COR-L47 (cell line): ENCODE data around the gene ASTN1.

ENCODE experiments used
- DNase-seq: peaks from one replicate; lab custom pipeline; 2025; lab: John Stamatoyannopoulos, UW

ASTN1 gene

DNA sequence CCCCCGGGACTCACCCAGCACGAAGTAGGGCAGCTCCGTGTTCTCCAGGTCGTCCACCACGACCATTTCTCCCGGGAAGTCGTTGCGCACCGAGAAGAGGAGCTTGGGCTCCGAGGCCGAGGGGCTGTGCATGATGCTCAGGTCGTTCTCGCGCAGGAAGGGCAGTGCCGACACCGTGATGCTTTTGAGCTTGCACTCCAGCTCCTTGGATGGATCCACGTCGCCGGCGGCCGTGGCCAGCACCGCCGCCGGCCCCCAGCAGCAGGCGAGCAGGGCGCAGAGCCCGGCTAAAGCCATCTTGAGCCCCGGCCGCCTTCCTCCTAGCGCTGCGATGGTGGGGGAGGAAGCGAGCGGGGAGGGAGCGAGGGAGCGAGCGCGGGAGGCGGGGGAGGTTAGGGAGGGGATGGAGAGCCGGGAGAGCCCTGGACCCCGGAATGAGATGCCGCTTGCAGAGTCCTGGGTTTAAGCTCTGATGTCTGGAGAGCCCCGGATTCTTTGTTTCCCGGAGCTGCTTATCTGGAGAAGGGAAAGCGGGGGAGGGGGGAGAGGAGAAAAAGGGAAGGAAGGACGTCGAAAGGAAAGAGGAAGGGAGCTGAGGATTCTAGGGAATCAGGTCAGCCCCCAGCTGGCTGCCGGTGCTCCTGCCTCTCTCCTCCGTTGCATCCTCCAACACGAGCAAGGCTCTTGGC is at the start of gene ASTN1:
TSS of gene ASTN1 (minus strand) at position 333 of the 689 bp plus-strand sequence. CDS start at position 297, 36 bp downstream.
- peak; percentile 19 for DNase-seq

DNA sequence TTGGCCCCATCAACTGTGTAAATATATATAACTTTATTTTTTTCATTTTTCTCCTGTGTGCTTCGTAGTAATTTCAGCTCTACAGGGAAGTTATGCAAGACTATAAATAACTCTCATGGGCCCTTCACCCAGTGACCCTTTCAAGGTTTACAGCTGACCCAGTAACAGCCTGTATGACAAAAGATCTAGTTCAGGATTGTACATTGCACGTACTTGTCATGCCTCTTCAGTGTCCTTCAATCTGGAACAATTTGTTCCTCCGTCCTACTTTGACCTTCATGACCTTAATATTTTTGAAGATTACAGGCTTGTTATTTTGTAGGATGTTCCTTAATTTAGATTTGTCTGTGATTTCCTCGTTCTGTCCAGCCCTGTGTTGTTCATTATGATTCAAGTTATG is 46.7 kb upstream of the ASTN1 start:
- no peak for DNase-seq

DNA sequence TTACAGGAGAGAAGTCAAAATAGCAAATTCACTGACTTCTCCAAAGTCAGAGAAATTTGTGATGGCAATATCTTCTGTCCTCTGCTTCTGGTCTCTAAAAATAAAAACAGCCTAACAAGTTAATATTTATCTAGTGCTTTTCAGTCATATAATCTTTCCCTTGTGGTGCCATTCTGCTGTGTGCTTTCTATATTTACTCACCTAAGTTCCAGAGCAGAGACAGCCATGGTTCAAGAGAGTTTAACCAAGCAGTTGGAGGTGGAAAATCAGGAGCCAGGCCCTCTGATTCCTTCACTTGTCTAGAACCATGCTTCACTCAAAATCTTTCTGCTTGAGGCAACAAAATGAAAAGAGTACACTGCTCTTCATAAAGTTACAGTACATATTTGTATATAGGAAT is 45.6 kb upstream of the ASTN1 start:
- DNase-seq, result no peak

DNA sequence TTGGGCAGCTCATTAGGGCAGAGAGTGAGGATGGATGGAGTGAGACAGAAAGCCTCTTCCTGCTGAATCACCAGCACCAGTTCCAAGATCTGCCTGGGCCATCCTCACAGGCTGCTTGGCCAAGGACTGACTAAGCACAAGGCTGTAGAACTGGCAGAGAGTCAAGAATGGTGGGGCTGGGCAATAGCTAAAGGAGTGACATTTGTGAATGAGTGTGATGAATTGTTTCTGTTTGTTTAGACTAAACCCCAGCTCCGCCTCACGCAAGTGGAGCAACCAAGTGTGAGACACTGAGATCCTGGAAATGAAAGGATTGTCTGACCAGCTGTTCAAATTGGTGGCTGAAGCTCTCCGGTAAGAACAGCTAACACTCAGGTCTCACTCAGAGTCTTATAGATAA is 44.8 kb upstream of the ASTN1 start:
- peak; percentile 93 for DNase-seq

DNA sequence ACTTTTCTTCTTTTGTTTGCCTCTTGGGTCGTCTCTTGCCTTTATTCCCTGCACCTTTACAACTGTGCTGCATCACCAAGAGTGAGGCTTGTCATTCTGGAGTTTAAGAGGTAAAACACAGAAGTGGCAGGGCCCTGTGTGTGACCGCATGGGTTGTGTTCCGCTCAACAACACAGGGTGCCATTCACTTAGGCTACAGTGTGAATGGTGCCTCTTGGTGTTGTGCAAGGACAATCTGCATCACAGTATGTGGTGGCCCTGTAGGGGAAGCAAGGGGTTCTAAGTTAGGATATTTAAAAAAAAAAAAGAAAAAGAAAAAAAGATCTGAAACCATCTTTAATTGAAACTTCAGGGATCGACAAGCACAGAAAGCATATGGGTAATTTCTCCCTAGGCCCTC is 44.4 kb upstream of the ASTN1 start:
- DNase-seq, result no peak

DNA sequence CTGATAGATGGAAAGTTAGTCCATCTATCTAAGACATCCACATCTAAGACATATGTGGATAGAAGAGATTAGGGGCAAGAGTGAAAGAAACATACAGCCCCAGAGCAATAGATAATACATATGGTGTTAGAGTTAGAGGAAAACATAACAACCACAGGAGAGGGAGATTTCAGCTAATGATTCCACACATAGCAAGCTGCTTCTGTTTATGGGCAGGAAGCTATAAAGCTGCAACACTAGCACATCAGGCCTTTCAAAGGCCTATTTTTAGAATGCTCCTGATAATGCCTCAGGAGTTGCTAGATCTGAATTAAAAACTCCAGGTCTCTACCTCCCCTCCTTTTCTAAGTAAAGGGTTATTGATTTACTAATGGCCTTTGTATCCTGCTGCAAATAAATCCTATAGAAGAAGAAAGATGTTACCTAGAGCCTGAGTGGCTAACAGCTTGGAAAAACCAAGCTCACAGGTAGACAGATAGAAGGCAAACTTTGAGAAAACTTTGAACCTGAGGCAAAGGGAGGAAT is 42.4 kb upstream of the ASTN1 start:
- DNase-seq, result no peak

DNA sequence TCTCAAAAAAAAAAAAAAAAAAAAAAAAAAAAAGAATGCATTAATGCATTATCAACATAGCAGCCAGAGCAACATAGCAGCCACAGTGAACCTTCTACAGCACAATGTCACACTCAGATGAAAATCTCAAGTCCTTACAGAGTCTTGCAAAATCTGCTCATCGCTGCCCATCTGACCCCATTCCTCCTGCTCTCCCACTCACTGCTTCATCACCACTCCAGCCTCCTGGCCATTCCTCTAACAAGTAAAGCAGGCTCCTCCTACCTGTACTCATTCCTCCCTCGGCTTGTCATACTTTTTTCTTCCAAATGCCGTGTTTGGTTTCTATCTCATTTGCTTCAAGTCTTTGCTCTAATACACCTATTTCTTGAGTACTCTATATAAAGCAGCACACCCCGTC is 35.8 kb upstream of the ASTN1 start:
- DNase-seq, result no peak

DNA sequence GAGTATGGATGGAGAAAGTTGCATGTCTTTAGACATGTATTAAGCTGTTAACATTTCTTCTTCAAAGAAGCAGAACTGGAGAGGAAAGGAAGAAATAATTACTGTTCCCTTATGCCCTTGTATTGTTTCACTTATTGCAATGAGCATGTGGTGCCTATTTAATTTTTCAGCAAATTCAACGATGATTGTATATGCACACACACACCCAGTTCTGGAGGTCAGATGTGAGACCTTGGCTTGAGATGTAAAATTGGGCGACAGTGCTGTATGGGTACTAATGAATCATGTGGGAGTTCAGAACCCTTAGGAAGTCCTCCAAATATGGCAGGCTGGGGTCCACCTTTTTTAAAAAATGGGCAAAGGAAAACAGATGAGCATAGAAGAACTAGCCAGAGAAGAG is 33.7 kb upstream of the ASTN1 start:
- no peak for DNase-seq

DNA sequence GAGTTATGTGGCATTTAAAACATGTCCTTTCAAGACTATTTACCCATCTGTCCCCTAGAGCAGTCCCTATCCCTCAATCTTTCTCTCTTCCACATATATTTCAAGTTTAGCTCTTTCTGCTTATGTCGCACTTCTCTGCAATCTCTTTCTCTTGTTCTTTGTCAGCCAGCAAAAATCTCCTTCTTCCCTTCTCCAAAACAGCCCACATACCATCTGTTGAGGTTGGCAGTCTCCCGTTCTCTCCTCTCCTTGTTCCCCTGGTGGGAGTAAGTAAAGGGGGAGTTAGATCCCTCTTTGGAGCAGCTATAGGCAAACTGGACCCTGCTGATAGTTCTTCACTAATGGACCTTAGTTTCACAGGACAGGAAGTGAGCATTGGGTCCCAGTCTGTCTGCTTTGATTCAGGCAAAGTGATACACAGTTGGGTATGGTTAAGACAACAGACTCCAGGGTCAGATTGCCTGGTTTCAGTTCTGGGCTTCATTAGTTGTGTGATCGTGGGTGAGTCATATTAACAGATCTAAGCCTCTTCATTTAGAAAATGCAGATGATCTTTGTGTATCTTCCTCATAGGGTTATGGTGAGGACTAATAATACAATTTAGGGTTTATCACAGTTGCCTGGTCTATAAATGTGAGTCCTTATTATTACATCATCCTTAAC is 25.9 kb upstream of the ASTN1 start:
- DNase-seq, result no peak

DNA sequence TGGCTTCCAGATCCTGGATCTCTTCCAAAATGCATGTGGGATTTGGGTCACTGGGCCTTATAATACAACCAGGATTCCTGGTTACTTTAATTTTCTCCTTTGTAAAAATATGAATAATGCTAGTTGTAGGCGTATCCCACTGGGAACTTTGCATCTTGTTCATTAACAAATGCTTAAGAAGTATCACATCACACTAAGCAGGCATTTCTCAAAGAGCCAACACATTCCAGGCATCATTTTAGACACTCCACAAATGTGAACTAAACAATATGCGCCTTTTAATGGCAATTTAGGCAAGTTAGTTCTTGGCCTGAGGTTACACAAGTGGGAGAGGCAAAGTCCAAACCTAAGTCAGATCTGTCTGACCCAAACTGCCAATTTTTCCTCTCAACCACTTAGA is 22.1 kb upstream of the ASTN1 start:
- DNase-seq, result no peak

DNA sequence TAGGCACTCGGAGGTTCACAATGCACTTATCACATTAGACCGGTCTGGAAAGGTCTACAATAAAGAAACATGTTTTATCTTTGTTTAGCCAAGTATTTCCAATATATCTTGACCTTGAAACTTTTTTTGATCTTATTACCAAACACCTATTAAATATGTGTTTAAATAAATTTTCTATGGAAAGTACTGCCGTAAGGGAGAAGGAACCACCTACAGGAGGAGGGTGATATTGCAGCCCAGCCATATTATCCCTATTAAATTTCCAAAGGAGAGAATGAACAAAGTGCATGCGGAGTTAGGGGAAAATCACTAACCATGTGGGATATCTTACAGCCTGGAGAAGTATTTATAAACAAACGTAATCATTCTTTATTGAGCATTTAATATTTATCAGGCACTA is 20.7 kb upstream of the ASTN1 start:
- DNase-seq, result no peak

DNA sequence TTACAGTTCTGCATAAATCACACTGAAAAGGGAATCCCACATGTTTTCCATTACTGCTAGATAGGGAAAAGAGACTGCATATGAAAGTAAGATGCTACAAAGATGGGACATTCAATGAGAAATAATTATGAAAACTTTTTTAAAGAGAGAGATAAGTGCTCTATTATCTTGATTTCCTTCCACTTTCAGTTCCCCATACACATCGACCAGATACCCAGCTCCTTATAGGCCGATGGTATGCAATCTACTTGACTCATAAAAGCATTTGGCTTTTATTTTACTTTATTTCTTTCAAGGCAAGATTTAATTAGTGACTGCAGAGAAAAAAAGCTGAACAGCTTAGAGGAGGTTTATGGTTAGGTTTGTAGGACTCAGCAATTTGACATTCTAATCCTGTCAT is 19.3 kb upstream of the ASTN1 start:
- no peak for DNase-seq

DNA sequence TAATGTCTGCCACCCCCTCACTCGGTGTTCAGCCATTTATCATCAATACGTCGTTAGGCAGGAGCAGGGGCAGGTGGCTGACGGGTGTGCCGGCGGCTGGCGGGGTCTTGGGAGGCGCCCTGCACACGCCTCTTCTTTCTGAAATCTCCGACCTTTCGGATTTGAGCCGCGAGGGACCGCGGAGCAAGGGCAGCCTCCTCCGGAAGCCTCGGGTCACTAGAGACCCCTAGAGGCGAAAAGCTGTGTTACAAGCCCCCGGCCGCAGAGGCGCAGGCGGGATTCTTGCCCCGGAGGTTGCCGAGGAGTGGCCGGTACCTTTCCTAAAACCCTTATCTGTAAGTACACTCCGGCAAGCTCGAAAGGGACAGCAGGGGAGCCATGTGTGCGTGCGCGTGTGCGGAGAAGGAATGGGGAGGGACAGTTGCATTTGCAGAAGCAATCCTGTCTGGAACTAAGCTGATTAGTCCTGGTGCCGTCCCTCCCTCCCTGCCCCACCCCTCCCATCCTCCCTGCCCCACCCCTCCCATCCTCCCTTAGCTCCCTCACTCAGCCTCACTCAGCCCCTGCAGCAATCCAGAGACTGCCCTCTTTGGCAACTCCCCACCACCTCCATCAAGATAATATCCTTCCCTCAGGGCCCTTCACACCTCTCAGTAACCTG is 17.2 kb upstream of the ASTN1 start:
- peak; percentile 65 for DNase-seq

DNA sequence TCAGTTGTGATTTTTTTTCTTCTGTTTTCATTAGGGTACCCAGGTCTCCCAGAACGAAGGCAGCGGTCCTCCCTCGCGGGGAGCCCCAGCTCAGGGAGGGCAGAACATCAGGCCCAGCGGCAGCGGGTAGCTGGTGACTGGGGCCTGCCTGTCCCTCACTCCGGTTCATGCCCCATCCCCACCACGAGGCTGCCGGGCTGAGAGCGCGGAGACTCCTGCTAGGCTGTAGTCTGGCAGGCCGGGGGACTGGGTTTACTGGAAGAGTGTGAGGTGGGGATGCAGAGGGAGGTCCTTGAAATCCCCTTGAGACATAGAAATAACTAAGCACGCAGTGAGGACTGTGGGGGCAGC is 16.7 kb upstream of the ASTN1 start:
- DNase-seq, result no peak

DNA sequence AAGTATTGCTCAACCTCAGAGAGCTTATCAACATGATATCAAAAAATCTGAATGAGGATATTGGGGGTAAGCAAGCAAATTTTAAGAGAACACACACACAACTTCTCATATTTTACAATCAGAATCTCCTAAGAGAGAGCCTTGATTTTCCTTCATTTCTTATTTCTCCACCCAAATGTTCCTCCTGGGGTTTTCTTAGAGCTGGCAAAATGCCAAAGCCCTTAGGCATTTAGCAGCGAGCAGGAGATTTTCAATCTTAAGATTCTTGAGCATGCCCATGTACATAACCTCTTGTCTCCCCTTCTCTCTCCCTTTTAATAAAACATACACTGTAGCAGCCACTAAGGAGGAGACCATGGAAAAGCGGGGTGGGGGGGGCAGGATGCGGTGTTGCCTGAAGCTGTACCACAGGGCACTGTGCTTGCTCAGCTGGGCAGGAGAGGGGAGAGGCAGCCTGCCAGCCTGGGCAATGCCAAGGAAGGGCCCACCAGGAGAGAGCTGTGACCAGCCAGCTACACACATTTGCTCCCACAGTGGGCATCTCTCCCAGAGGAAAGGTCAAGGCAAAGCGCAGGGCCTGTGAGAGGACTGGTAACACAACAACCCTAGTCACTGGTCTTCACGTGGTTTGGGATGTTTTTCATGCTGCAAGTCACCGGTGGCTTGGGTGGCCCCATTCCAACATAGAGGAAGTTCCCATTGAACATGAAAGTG is 10.6 kb upstream of the ASTN1 start:
- no peak for DNase-seq

DNA sequence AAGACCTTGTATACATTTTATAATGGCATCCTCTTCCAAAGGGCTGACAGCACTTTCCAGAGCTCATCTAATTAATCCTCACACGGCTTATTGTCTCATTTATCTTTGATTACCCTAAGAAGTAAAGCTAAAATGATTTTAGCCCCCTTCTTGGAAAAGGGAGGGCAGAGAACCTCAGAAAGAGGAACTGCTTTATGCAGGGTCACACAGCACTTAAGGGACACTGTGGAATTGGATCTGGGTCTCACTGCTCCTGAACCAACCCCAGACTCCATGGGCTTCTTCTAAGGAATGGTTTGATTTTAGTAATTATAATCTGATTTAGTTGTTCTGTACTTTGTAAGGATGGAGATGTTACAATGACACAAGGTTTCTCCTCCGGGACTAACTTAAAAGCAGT is 9.5 kb upstream of the ASTN1 start:
- DNase-seq, result no peak

DNA sequence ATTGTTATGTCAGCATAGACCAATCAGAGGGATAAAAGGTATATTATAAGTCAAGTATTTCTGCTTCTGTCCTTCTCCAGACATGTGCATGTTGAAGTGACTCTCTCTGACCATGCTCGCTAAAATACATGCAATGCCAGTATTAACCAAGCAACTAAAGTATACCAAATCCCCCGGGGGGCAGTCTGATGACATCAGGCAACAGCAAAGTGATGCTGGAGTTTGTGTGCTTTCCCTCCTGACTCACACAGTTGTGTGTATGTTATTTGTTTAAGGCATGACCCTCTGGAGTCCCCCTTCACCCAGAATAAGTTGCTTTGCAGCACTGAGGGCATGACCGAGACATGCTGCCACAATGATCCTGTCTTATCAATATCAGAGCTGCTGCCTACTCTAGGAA is 8.4 kb upstream of the ASTN1 start:
- DNase-seq, result no peak

DNA sequence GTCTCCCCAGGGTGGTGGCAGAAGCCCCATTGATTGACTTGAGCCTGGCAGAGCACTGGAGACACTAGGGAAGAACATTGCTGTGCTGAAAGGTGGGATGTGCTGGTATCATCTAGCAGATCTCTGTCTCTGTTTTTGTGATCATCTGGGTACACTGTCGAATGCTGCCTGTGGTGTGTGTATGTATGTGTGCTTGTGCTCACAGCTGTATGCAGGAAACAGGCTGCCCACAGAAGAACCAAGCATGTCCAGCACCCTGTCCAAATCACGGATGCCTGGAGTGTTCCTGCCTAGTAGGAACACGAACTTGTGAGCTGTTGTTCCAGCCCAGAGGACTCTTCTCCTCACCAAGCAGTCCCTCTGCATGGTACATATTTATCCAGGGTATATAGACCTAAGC is 7.8 kb upstream of the ASTN1 start:
- no peak for DNase-seq

DNA sequence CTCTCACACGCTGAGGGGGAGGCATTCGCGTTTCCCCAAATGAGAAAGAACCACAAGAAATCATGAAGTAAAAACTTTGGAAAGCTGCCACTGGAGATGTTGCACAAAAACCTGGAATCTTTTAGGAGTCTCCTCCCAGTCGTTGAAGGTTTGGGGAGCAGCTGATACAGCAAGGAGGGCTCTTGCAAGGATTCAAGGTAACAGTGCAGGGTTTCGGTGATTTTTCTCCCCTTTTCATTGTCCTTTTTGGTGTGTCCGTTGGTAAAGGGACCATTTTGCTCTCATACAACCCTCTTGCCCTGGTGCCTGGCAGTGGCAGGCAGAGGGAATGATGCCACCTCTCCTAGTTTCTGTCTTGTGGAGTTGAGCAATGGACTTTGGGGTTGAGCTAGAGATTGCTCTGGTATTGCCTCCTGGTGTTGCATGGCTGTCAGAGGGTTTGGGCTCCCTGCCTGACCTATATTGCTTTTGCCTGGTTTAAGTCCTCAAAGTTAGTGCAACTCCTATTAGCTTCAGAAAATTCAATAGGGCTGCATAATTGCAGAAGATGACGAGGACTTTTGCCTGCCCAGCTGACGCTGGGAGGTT is 7.1 kb upstream of the ASTN1 start:
- DNase-seq, result no peak

DNA sequence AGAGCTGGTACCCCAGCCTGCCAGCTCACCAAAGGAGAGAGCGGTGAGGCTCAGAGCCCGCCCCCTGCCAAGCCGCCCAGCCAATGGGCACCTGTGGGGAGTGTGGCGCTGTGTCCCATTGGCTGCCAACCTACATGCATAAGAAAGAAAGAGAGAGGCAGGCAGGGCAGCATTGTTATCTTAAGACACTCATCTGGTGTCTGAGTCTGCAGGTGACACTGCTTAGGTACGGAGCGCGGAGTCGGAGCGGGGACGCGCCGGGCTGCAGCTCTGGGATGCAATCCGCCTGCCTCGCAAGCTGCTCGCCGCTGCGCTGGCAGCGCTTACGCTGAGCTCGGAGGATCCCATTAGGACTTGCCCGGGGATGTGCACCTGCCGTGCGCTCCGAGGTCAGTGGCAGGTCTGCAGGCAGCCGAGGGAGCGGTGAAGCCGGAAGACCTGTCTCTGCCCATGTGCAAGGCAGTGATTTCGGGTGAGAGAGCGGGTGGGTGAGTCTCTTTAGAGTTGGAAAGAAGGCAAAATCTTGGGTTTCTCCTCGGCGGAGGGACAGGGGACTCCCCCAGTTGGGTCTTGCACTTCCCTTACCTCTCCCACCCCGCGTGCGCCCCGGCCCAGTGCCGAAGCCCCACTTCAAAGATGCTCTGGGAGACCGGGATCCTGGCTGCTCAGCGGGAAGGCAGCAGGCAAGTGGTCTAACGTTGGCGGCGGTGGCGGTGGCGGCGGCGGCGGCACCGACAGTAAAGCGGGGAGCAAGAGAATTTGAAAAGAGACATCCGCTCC is 6.4 kb upstream of the ASTN1 start, which contains the start of gene BRINP2:
TSS of gene BRINP2 (plus strand) at position 203 of the 780 bp plus-strand sequence. CDS start 58,919 bp downstream, outside the sequence.
- DNase-seq, result peak; percentile 80

DNA sequence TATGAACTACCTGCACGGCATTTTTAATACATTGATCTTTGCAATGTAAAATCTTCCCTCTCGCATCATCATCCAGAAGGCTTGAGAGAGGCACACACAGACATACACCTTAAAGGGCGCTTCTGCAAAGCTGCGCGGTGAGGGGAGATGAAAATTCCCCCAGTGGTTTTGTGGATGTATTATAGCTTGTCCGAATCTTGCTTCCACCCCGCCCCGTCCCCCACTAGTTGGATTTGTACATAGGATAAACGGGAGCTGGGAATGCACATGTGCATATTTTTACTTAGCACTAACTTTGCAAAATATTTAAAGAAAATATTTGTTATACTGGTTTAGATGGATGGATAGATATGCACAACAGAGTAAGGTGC is 542 bp upstream of the ASTN1 start:
- no peak for DNase-seq
